Left renal pelvis (tissue), 4 donors: ENCODE data around the gene ZCCHC8. TPM values are rescaled to one million over a fixed set of nuclear protein-coding genes. Genes with fewer than 3 reads are reported as not detected.

Experiments
- DNase-seq, 4 donors: peaks; one replicate each; pipeline ENCODE4 v3.0.0-alpha.2; 2013; ENCODE audit warnings: low read depth in 4 of 4, low spot score in 3 of 4
- polyA plus RNA-seq, 4 donors: library from polyadenylated mRNA; unstranded; fragments of 120-200 nt; gene quantifications; one replicate each; pipeline ENCODE4 v1.2.1, GENCODE V29; 2013; ENCODE audit not compliant: insufficient read length in 4 of 4

ZCCHC8 gene
- polyA plus RNA-seq: 10 to 100 TPM; 34.1 to 51.8 (median 41.8) TPM

DNA sequence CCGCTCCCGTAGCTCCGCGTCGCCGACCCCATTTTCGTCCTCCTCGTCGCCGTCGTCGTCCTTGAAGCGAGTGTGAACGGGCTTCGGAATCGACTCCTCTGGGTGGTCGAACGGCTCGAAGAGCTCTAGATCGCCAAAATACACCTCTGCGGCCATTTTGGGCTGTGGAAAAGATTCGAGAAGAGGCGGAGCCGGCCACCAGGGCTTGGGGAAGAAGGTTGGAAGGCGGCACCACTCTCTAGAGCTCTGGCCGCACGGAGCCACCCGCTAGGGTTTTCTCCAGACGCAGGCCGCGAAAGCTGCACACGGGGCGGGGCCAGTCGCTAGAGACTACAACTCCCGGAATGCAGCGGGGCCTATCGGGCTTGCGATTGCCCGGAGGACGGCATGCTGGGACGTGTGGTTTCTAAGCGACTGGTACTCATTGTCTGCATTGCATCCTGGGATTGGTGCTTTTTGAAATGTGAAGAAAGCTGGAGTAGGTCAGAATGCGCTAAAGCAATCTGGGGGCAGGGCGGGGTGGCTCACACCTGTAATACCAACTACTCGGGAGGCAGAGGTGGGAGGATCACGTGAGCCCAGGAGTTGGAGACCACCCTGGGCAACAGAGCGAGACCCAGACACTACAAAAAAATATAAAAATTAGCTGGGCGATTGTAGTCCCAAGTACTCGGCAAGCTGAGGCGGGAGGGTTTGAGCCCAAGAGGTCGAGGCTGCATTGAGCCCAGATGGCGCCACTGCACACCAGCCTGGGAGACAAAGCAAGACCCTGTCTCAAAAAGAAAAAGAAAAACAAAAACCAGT lies at the start of gene ZCCHC8:
TSS of gene ZCCHC8 (minus strand) at position 248 of the 804 bp plus-strand sequence. CDS start at position 156, 92 bp downstream.
- peak; percentile 91 to 97 (median 94) for DNase-seq

GRCh38 chr12:122547330-122547729 lies 46.6 kb upstream of the ZCCHC8 start:
- no peak for DNase-seq

- DNase-seq: no peak
Observed at GRCh38 chr12:122545855-122546254, 45.1 kb upstream of the ZCCHC8 start.

GRCh38 chr12:122544537-122544936 lies 43.8 kb upstream of the ZCCHC8 start:
- DNase-seq: no peak

DNA sequence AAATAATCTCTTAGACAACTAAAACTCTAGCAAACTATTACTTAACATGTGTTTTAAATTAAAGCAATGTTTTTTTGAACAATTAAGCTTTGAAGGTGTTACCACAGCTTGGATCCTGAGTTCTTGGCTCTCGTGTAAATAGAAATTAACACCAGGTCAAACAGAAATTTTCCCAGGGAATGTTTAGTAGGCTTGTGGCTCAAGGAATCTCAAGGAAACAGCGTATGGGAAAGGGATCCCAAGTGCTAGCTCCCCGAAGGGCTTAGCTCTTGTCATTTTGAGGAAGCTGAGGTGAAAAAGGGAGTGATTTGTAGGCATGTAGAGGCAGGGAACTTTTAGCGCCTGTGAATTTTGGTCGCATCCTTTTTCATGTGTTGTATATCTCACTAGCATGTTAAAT lies 37.8 kb upstream of the ZCCHC8 start:
- no peak for DNase-seq

- no peak for DNase-seq
Observed at GRCh38 chr12:122537021-122537420, 36.3 kb upstream of the ZCCHC8 start.

GRCh38 chr12:122533856-122534255 lies 33.1 kb upstream of the ZCCHC8 start:
- DNase-seq: no peak

DNA sequence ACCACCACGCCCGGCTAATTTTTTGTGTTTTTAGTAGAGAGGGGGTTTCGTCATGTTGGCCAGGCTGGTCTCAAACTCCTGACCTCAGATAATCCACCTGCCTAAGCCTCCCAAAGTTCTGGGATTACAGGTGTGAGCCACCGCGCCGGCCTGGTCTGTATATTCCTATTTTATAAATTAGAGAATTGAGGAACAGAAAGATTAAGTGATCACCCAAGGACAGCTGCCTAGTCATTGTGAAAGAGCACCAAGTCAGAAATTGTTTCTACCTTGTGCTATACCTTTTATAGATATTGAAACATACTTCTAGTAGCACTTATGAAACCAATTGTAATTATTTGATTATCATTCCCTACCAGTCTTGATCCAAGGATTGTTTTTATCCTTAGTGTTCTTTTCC lies 28.3 kb upstream of the ZCCHC8 start:
- no peak for DNase-seq

- no peak for DNase-seq
Observed at GRCh38 chr12:122528582-122528981, 27.9 kb upstream of the ZCCHC8 start.

DNA sequence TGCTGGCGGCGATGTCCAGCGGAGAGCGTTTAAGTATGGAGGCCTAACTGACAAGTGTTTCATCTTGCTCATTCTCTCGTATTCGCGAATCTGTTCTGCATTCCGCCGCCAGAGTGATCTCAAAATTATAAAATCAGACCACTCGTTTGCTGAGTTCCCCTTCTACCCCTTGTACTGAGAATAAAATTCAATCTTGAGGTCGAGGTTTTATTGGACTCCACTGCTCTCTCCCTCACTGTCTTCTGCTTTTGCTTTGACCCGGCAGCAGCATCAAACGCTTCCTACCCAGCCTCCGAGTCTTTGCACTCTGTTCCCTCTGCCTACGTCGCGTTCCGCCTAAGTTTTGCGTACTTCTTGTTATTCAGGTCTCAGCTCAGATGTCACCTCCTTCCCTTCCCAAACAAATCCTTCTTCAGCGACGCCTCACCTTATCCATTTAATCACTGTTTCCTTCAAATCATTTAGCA lies 26.8 kb upstream of the ZCCHC8 start:
- DNase-seq: no peak

GRCh38 chr12:122526683-122527477 lies 26.1 kb upstream of the ZCCHC8 start, which contains the start of the genes KNTC1 and RSRC2:
Gene KNTC1 (plus strand): TSS chr12:122527249. CDS start chr12:122530064, 2,815 bp downstream.
Gene RSRC2 (minus strand): TSS chr12:122526936. CDS start chr12:122526853, 83 bp downstream.
- peak; percentile 98 to 100 (median 100) for DNase-seq

- DNase-seq: no peak
Observed at GRCh38 chr12:122523846-122524718, 23.4 kb upstream of the ZCCHC8 start.

DNA sequence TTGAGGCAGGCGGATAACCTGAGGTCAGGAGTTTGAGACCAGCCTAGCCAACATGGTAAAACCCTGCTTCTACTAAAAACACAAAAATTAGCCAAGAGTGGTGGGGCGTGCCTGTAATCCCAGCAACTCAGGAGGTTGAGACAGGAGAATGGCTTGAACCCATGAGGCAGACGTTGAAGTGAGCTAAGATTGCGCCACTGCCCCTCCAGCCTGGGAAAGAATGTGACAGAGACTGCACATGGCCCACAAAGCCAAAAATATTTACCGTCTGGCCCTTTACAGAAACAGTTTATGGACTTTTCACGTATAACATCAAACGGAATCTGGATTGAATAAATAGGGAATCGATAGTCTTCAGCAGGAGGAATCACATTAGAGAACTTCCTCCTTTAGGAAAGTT lies 22.5 kb upstream of the ZCCHC8 start:
- DNase-seq: no peak

GRCh38 chr12:122520676-122521075 lies 19.9 kb upstream of the ZCCHC8 start:
- DNase-seq: no peak

- DNase-seq: no peak
Observed at GRCh38 chr12:122519418-122519817, 18.7 kb upstream of the ZCCHC8 start.

GRCh38 chr12:122518908-122519307 lies 18.2 kb upstream of the ZCCHC8 start:
- no peak for DNase-seq

- no peak for DNase-seq
Observed at GRCh38 chr12:122517877-122518276, 17.1 kb upstream of the ZCCHC8 start.

GRCh38 chr12:122516544-122517361 lies 16.0 kb upstream of the ZCCHC8 start:
- no peak for DNase-seq

- no peak for DNase-seq
Observed at GRCh38 chr12:122515275-122515674, 14.5 kb upstream of the ZCCHC8 start.

DNA sequence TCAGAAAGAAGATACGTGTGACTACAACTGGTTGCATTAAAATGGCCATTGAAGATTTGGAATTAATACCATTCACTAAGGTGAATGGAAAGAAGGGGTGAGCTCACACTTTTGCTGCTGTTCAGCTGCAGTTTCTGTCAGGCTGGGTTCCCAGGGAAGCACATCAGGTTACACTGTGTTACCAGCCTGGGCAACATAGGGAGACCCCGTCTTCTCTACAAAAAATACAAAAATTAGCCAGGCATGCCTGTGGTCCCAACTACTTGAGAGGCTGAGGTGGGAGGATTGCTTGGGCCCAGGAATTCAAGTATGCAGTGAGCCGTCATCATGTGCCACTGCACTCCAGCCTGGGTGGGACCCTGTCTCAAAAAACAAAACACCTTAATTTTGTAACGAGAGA lies 12.9 kb upstream of the ZCCHC8 start:
- no peak for DNase-seq
